ENCODE results near the gene MCEMP1.
A peak's percentile ranks its signal among the peaks of the same experiment; 100 is the strongest.

MCEMP1 gene

GRCh38 chr19:7679771-7680605, 3.1 kb downstream of the MCEMP1 start:
- Histone ChIP-seq H3K4me3 (ENCODE audit: low read depth, low read length) (peak overlapping the region; percentile 37), H3K27me3 (replicated peaks) (no peaks in the 10 kb centered on the region), H3K27ac (no peak overlapping the region), H3K36me3 (replicated peaks) (peaks cover 19% of the 10 kb centered on the region)
- in situ Hi-C loops (cut with HindIII; ENCODE audit: low pct_ligation_motif_present, low sequenced_read_pairs), result no loop called here
- TF ChIP-seq CTCF (IDR thresholded peaks at IDR 0.05; ENCODE audit: low read depth, low read length, missing control alignments), result no peak
- no peak for DNase-seq

GRCh38 chr19:7680606-7681339, 3.9 kb downstream of the MCEMP1 start, which contains the start of gene TRAPPC5:
TRAPPC5 (plus strand) TSS chr19:7680833; CDS start chr19:7682254, 1,421 bp downstream.
- no peaks in the 10 kb centered on the region for H3K27me3 ChIP-seq (replicated peaks)
- peaks cover 19% of the 10 kb centered on the region for H3K36me3 ChIP-seq (replicated peaks)
- peak; percentile 58 for DNase-seq
- peak within 1 kb of the TSS; percentile 13 for H3K27ac ChIP-seq
- peak; percentile 46 for TF ChIP-seq CTCF (IDR thresholded peaks at IDR 0.05; ENCODE audit: low read depth, low read length, missing control alignments)
- in situ Hi-C loops (cut with HindIII; ENCODE audit: low pct_ligation_motif_present, low sequenced_read_pairs), result no loop called here
- peak within 1 kb of the TSS; percentile 91 for H3K4me3 ChIP-seq (ENCODE audit: low read depth, low read length)

- H3K27me3 ChIP-seq (replicated peaks), result no peaks in the 10 kb centered on the region
- H3K36me3 ChIP-seq (replicated peaks), result peaks cover 19% of the 10 kb centered on the region
- peak; percentile 57 for DNase-seq
- TF ChIP-seq CTCF (IDR thresholded peaks at IDR 0.05; ENCODE audit: low read depth, low read length, missing control alignments), result peak; percentile 76
- in situ Hi-C loops (cut with HindIII; ENCODE audit: low pct_ligation_motif_present, low sequenced_read_pairs), result no loop called here
- no peak overlapping the region for H3K27ac ChIP-seq
- H3K4me3 ChIP-seq (ENCODE audit: low read depth, low read length), result peak overlapping the region; percentile 91
These were observed 4.7 kb downstream of the MCEMP1 start for GRCh38 chr19:7681340-7682174.

GRCh38 chr19:7682175-7682855, 5.4 kb downstream of the MCEMP1 start:
- Histone ChIP-seq H3K27me3 (replicated peaks) (no peaks in the 10 kb centered on the region), H3K27ac (no peak overlapping the region), H3K4me3 (ENCODE audit: low read depth, low read length) (peak overlapping the region; percentile 91), H3K36me3 (replicated peaks) (peaks cover 19% of the 10 kb centered on the region)
- no peak for DNase-seq
- TF ChIP-seq CTCF (IDR thresholded peaks at IDR 0.05; ENCODE audit: low read depth, low read length, missing control alignments), result peak; percentile 29
- in situ Hi-C loops (cut with HindIII; ENCODE audit: low pct_ligation_motif_present, low sequenced_read_pairs), result no loop called here

All from brain microvascular endothelial cell (primary cell).